ENCODE results near the gene SLC37A2. TPM values are rescaled to one million over a fixed set of nuclear protein-coding genes. Genes with fewer than 3 reads are reported as not detected.
"Not testable (repeated sequence)": the region's sequence is repeated elsewhere in the genome, so short reads cannot be mapped to it uniquely, and the experiment has no call there.

The SLC37A2 gene
- total and polyA plus RNA-seq, 2 donors, result 3.0 to 4.3 TPM

- WGBS, result 96% methylated on average over 1 of the region's 1 CpG
- no peak overlapping the region for H3K4me3 ChIP-seq (ENCODE audit: low read length in 2 of 2)
- no peaks in the 10 kb centered on the region for H3K27me3 ChIP-seq (ENCODE audit: control insufficient read depth in 2 of 2, insufficient read depth in 1 of 2, low read length in 1 of 2)
- H3K4me1 ChIP-seq (ENCODE audit: control insufficient read depth in 2 of 2, insufficient read depth in 2 of 2, low read length in 2 of 2), result no peaks in the 10 kb centered on the region
- no peaks in the 10 kb centered on the region for H3K9me3 ChIP-seq (ENCODE audit: control insufficient read depth in 2 of 2, insufficient read depth in 1 of 2, low read length in 1 of 2)
- no peak overlapping the region for H3K27ac ChIP-seq (ENCODE audit: low read depth in 1 of 2, low read length in 1 of 2)
- no peaks in the 10 kb centered on the region for H3K36me3 ChIP-seq (ENCODE audit: control insufficient read depth in 2 of 2, insufficient read depth in 2 of 2, low read length in 1 of 2)
- no peak for DNase-seq (ENCODE audit: low read depth in 6 of 9, low spot score in 9 of 9)
Measured at GRCh38 chr11:125053167-125053566, 9.9 kb upstream of the SLC37A2 start.

GRCh38 chr11:125055107-125055715 is 7.9 kb upstream of the SLC37A2 start:
- Histone ChIP-seq H3K4me1 (ENCODE audit: control insufficient read depth in 2 of 2, insufficient read depth in 2 of 2, low read length in 2 of 2) (no peaks in the 10 kb centered on the region), H3K36me3 (ENCODE audit: control insufficient read depth in 2 of 2, insufficient read depth in 2 of 2, low read length in 1 of 2) (no peaks in the 10 kb centered on the region), H3K27me3 (ENCODE audit: control insufficient read depth in 2 of 2, insufficient read depth in 1 of 2, low read length in 1 of 2) (no peaks in the 10 kb centered on the region), H3K9me3 (ENCODE audit: control insufficient read depth in 2 of 2, insufficient read depth in 1 of 2, low read length in 1 of 2) (no peaks in the 10 kb centered on the region), H3K4me3 (ENCODE audit: low read length in 2 of 2) (no peak overlapping the region), H3K27ac (ENCODE audit: low read depth in 1 of 2, low read length in 1 of 2) (no peak overlapping the region)
- DNase-seq (ENCODE audit: low read depth in 6 of 9, low spot score in 9 of 9), result no peak
- WGBS, result 87% methylated on average over 2 of the region's 2 CpGs

- DNase-seq (ENCODE audit: low read depth in 6 of 9, low spot score in 9 of 9); H3K9me3 ChIP-seq (ENCODE audit: control insufficient read depth in 2 of 2, insufficient read depth in 1 of 2, low read length in 1 of 2); H3K4me3 ChIP-seq (ENCODE audit: low read length in 2 of 2); H3K27me3 ChIP-seq (ENCODE audit: control insufficient read depth in 2 of 2, insufficient read depth in 1 of 2, low read length in 1 of 2); H3K36me3 ChIP-seq (ENCODE audit: control insufficient read depth in 2 of 2, insufficient read depth in 2 of 2, low read length in 1 of 2); H3K27ac ChIP-seq (ENCODE audit: low read depth in 1 of 2, low read length in 1 of 2); H3K4me1 ChIP-seq (ENCODE audit: control insufficient read depth in 2 of 2, insufficient read depth in 2 of 2, low read length in 2 of 2): not testable (repeated sequence)
- 99% methylated on average over 2 of the region's 2 CpGs for WGBS
Measured at GRCh38 chr11:125056111-125056510, 7.0 kb upstream of the SLC37A2 start.

GRCh38 chr11:125056931-125057692 is 6.0 kb upstream of the SLC37A2 start:
- Histone ChIP-seq H3K9me3 (ENCODE audit: control insufficient read depth in 2 of 2, insufficient read depth in 1 of 2, low read length in 1 of 2) (peaks cover 0 to 4% of the 10 kb centered on the region in 2 donors), H3K4me3 (ENCODE audit: low read length in 2 of 2) (no peak overlapping the region)
- WGBS, result 93% methylated on average over 5 of the region's 5 CpGs

GRCh38 chr11:125057693-125058016 is 5.5 kb upstream of the SLC37A2 start:
- Histone ChIP-seq H3K9me3 (ENCODE audit: control insufficient read depth in 2 of 2, insufficient read depth in 1 of 2, low read length in 1 of 2) (peaks cover 0 to 4% of the 10 kb centered on the region in 2 donors), H3K4me1 (ENCODE audit: control insufficient read depth in 2 of 2, insufficient read depth in 2 of 2, low read length in 2 of 2) (no peaks in the 10 kb centered on the region), H3K27me3 (ENCODE audit: control insufficient read depth in 2 of 2, insufficient read depth in 1 of 2, low read length in 1 of 2) (peaks cover 4 to 20% of the 10 kb centered on the region in 2 donors), H3K27ac (ENCODE audit: low read depth in 1 of 2, low read length in 1 of 2) (no peak overlapping the region), H3K4me3 (ENCODE audit: low read length in 2 of 2) (no peak overlapping the region), H3K36me3 (ENCODE audit: control insufficient read depth in 2 of 2, insufficient read depth in 2 of 2, low read length in 1 of 2) (no peaks in the 10 kb centered on the region)
- WGBS, result over 99% methylated on average over 5 of the region's 5 CpGs
- DNase-seq (ENCODE audit: low read depth in 6 of 9, low spot score in 9 of 9), result no peak

More at GRCh38 chr11:125056931-125057692, 6.0 kb upstream of the SLC37A2 start:
- no peaks in the 10 kb centered on the region for H3K36me3 ChIP-seq (ENCODE audit: control insufficient read depth in 2 of 2, insufficient read depth in 2 of 2, low read length in 1 of 2)
- no peak for DNase-seq (ENCODE audit: low read depth in 6 of 9, low spot score in 9 of 9)
- H3K27me3 ChIP-seq (ENCODE audit: control insufficient read depth in 2 of 2, insufficient read depth in 1 of 2, low read length in 1 of 2), result peaks cover 3 to 14% of the 10 kb centered on the region in 2 donors
- H3K4me1 ChIP-seq (ENCODE audit: control insufficient read depth in 2 of 2, insufficient read depth in 2 of 2, low read length in 2 of 2), result no peaks in the 10 kb centered on the region
- H3K27ac ChIP-seq (ENCODE audit: low read depth in 1 of 2, low read length in 1 of 2), result no peak overlapping the region

- 86% methylated on average over 4 of the region's 4 CpGs for WGBS
- no peak for DNase-seq (ENCODE audit: low read depth in 6 of 9, low spot score in 9 of 9)
- Histone ChIP-seq H3K4me3 (ENCODE audit: low read length in 2 of 2) (no peak overlapping the region), H3K27ac (ENCODE audit: low read depth in 1 of 2, low read length in 1 of 2) (no peak overlapping the region), H3K4me1 (ENCODE audit: control insufficient read depth in 2 of 2, insufficient read depth in 2 of 2, low read length in 2 of 2) (peaks cover 3 to 4% of the 10 kb centered on the region in 2 donors), H3K27me3 (ENCODE audit: control insufficient read depth in 2 of 2, insufficient read depth in 1 of 2, low read length in 1 of 2) (peaks cover 18 to 47% of the 10 kb centered on the region in 2 donors), H3K36me3 (ENCODE audit: control insufficient read depth in 2 of 2, insufficient read depth in 2 of 2, low read length in 1 of 2) (no peaks in the 10 kb centered on the region), H3K9me3 (ENCODE audit: control insufficient read depth in 2 of 2, insufficient read depth in 1 of 2, low read length in 1 of 2) (peaks cover 0 to 4% of the 10 kb centered on the region in 2 donors)
Measured at GRCh38 chr11:125061281-125061680, 1.8 kb upstream of the SLC37A2 start.

- Histone ChIP-seq H3K4me3 (ENCODE audit: low read length in 2 of 2) (peak overlapping the region in 1 of 2 donors; percentile 41), H3K4me1 (ENCODE audit: control insufficient read depth in 2 of 2, insufficient read depth in 2 of 2, low read length in 2 of 2) (peaks cover 3 to 4% of the 10 kb centered on the region in 2 donors), H3K27me3 (ENCODE audit: control insufficient read depth in 2 of 2, insufficient read depth in 1 of 2, low read length in 1 of 2) (peaks cover 18 to 47% of the 10 kb centered on the region in 2 donors), H3K27ac (ENCODE audit: low read depth in 1 of 2, low read length in 1 of 2) (no peak overlapping the region), H3K9me3 (ENCODE audit: control insufficient read depth in 2 of 2, insufficient read depth in 1 of 2, low read length in 1 of 2) (peaks cover 0 to 4% of the 10 kb centered on the region in 2 donors), H3K36me3 (ENCODE audit: control insufficient read depth in 2 of 2, insufficient read depth in 2 of 2, low read length in 1 of 2) (no peaks in the 10 kb centered on the region)
- no peak for DNase-seq (ENCODE audit: low read depth in 6 of 9, low spot score in 9 of 9)
- WGBS, result 48% methylated on average over 19 of the region's 19 CpGs
Measured at GRCh38 chr11:125062218-125062930, 731 bp upstream of the SLC37A2 start.

GRCh38 chr11:125063429-125064043 is 431 bp downstream of the SLC37A2 start:
- H3K27me3 ChIP-seq (ENCODE audit: control insufficient read depth in 2 of 2, insufficient read depth in 1 of 2, low read length in 1 of 2), result peaks cover 18 to 47% of the 10 kb centered on the region in 2 donors
- WGBS, result 11% methylated on average over 38 of the region's 38 CpGs
- peak overlapping the region; percentile 14 to 41 for H3K4me3 ChIP-seq (ENCODE audit: low read length in 2 of 2)
- H3K4me1 ChIP-seq (ENCODE audit: control insufficient read depth in 2 of 2, insufficient read depth in 2 of 2, low read length in 2 of 2), result peaks cover 3 to 4% of the 10 kb centered on the region in 2 donors
- no peak for DNase-seq (ENCODE audit: low read depth in 6 of 9, low spot score in 9 of 9)
- H3K27ac ChIP-seq (ENCODE audit: low read depth in 1 of 2, low read length in 1 of 2), result peak overlapping the region in 1 of 2 donors; percentile 47
- H3K36me3 ChIP-seq (ENCODE audit: control insufficient read depth in 2 of 2, insufficient read depth in 2 of 2, low read length in 1 of 2), result no peaks in the 10 kb centered on the region
- H3K9me3 ChIP-seq (ENCODE audit: control insufficient read depth in 2 of 2, insufficient read depth in 1 of 2, low read length in 1 of 2), result peaks cover 0 to 4% of the 10 kb centered on the region in 2 donors
